Measurements from ENCODE around the gene RPL19.
A peak's percentile ranks its signal among the peaks of the same experiment; 100 is the strongest.
"Not testable (repeated sequence)": the region's sequence is repeated elsewhere in the genome, so short reads cannot be mapped to it uniquely, and the experiment has no call there.

RPL19 gene

GRCh38 chr17:39225959-39226683, 26.0 kb downstream of the RPL19 start:
- DNase-seq = peak; percentile 49

- DNase-seq = no peak
Observed at GRCh38 chr17:39227364-39227919, 27.4 kb downstream of the RPL19 start.

- no peak for DNase-seq
Observed at GRCh38 chr17:39229274-39229913, 29.3 kb downstream of the RPL19 start.

- DNase-seq = no peak
Observed at GRCh38 chr17:39230361-39230760, 30.3 kb downstream of the RPL19 start.

GRCh38 chr17:39231091-39231561, 31.0 kb downstream of the RPL19 start:
- no peak for DNase-seq

- peak; percentile 49 for DNase-seq
Observed at GRCh38 chr17:39231591-39232551, 31.8 kb downstream of the RPL19 start.

- peak; percentile 85 for DNase-seq
Observed at GRCh38 chr17:39235555-39236449, 35.7 kb downstream of the RPL19 start.

- DNase-seq = no peak
Observed at GRCh38 chr17:39236450-39236927, 36.4 kb downstream of the RPL19 start.

GRCh38 chr17:39236981-39237441, 36.9 kb downstream of the RPL19 start:
- no peak for DNase-seq

GRCh38 chr17:39237586-39237985, 37.5 kb downstream of the RPL19 start:
- DNase-seq = no peak

GRCh38 chr17:39238311-39238972, 38.4 kb downstream of the RPL19 start:
- no peak for DNase-seq

- peak; percentile 9 for DNase-seq
Observed at GRCh38 chr17:39239640-39240314, 39.7 kb downstream of the RPL19 start.

GRCh38 chr17:39240631-39241030, 40.5 kb downstream of the RPL19 start:
- DNase-seq = no peak

- DNase-seq = no peak
Observed at GRCh38 chr17:39243155-39243554, 43.1 kb downstream of the RPL19 start.

GRCh38 chr17:39244016-39244599, 44.0 kb downstream of the RPL19 start:
- no peak for DNase-seq

- peak; percentile 47 for DNase-seq
Observed at GRCh38 chr17:39244600-39245570, 44.8 kb downstream of the RPL19 start.

GRCh38 chr17:39246274-39246673, 46.2 kb downstream of the RPL19 start:
- no peak for DNase-seq

GRCh38 chr17:39250076-39250475, 50.0 kb downstream of the RPL19 start:
- DNase-seq = not testable (repeated sequence)

GRCh38 chr17:39251997-39252396, 51.9 kb downstream of the RPL19 start:
- DNase-seq = no peak
